ENCODE measurements around the gene LEO1. TPM values are rescaled to one million over a fixed set of nuclear protein-coding genes. Genes with fewer than 3 reads are reported as not detected.
A peak's percentile ranks its signal among the peaks of the same experiment; 100 is the strongest.

Gene LEO1
- total RNA-seq, 1 experiment from 2014 or later: 30.1 TPM

GRCh38 chr15:51971032-51971374 lies 575 bp downstream of the LEO1 start:
- Histone ChIP-seq H3K27ac (ENCODE audit: low read length) (peak overlapping the region; percentile 84), H3K9me3 (ENCODE audit: control insufficient read depth, insufficient read depth, low read depth, low read length) (no peaks in the 10 kb centered on the region), H3K4me3 (ENCODE audit: low read depth in 2 of 2, low read length in 2 of 2) (peak overlapping the region; percentile 82 to 95), H3K4me1 (ENCODE audit: control insufficient read depth, insufficient read depth, low read length) (peaks cover 11% of the 10 kb centered on the region), H3K36me3 (ENCODE audit: control insufficient read depth, insufficient read depth, low read length) (no peaks in the 10 kb centered on the region; the same call in 1 of the 2 replicates), H3K27me3 (ENCODE audit: control insufficient read depth, insufficient read depth, low read length) (no peaks in the 10 kb centered on the region)
- ATAC-seq (no peak; the same call in 1 of the 2 replicates), DNase-seq (ENCODE audit: low read depth, low spot score) (no peak)
- intact Hi-C loops (cut with micrococcal nuclease; ENCODE audit: unreplicated experiment) (no loop called here), in situ Hi-C loops (cut with HindIII; ENCODE audit: low pct_unique_long_range_greater_than_20kb, low sequenced_read_pairs) (no loop called here)
- TF ChIP-seq POLR2AphosphoS5 (IDR thresholded peaks at IDR 0.05; ENCODE audit: low read depth, low read length) (no peak), TCF7L2 (IDR thresholded peaks at IDR 0.05; ENCODE audit: low read depth, low read length) (no peak), CTCF (IDR thresholded peaks at IDR 0.05) (no peak), SIN3A (IDR thresholded peaks at IDR 0.05; ENCODE audit: borderline replicate concordance, insufficient read depth, low read depth, low read length) (no peak), REST (IDR thresholded peaks at IDR 0.05; ENCODE audit: insufficient read depth in 1 of 2, low read depth in 2 of 2, low read length in 1 of 2) (no peak)
- POLR2A ChIA-PET: interaction anchor here (0.6 kb wide), 2 partner anchors 49 to 208 kb away, joined by 3 read pairs; no protein-coding TSS in a partner anchor
- no TSS peak for BruUV-seq (replicated peaks)
- CTCF ChIA-PET: no interaction called here

- no TSS peak for BruUV-seq (replicated peaks)
- Histone ChIP-seq H3K4me3 (ENCODE audit: low read depth in 2 of 2, low read length in 2 of 2) (peak overlapping the region; percentile 82 to 95), H3K36me3 (ENCODE audit: control insufficient read depth, insufficient read depth, low read length) (peaks cover 2% of the 10 kb centered on the region), H3K9me3 (ENCODE audit: control insufficient read depth, insufficient read depth, low read depth, low read length) (no peaks in the 10 kb centered on the region), H3K27me3 (ENCODE audit: control insufficient read depth, insufficient read depth, low read length) (no peaks in the 10 kb centered on the region), H3K27ac (ENCODE audit: low read length) (peak overlapping the region; percentile 84; the same call in 1 of the 2 replicates), H3K4me1 (ENCODE audit: control insufficient read depth, insufficient read depth, low read length) (peaks cover 11% of the 10 kb centered on the region)
- intact Hi-C loops (cut with micrococcal nuclease; ENCODE audit: unreplicated experiment): no loop called here
- DNase-seq (ENCODE audit: low read depth, low spot score): no peak
- TF ChIP-seq SIN3A (IDR thresholded peaks at IDR 0.05; ENCODE audit: borderline replicate concordance, insufficient read depth, low read depth, low read length) (no peak), CTCF (IDR thresholded peaks at IDR 0.05) (no peak), TCF7L2 (IDR thresholded peaks at IDR 0.05; ENCODE audit: low read depth, low read length) (no peak), POLR2AphosphoS5 (IDR thresholded peaks at IDR 0.05; ENCODE audit: low read depth, low read length) (no peak), REST (IDR thresholded peaks at IDR 0.05; ENCODE audit: insufficient read depth in 1 of 2, low read depth in 2 of 2, low read length in 1 of 2) (no peak)
- CTCF ChIA-PET: no interaction called here
- in situ Hi-C loops (cut with HindIII; ENCODE audit: low pct_unique_long_range_greater_than_20kb, low sequenced_read_pairs): no loop called here
- no peak for ATAC-seq
- POLR2A ChIA-PET: no interaction called here
These were observed 1.3 kb downstream of the LEO1 start for GRCh38 chr15:51970132-51970817.
